NT2/D1 (cell line): Measurements from ENCODE around the gene PDZD11.

Experiments
- SUZ12 ChIP-seq: IDR thresholded peaks from 2 replicates; pipeline ENCODE4 v1.6.1; 2011; ENCODE audit not compliant: insufficient read length, insufficient read depth; ENCODE audit errors: extremely low read depth
- ZNF274 ChIP-seq: IDR thresholded peaks from 2 replicates; pipeline ENCODE4 v1.6.1; 2011; ENCODE audit warnings: mild to moderate bottlenecking, low read depth, low read length

- TF ChIP-seq SUZ12 (no peak), ZNF274 (no peak)
Measured at GRCh38 chrX:70254063-70254400, 35.7 kb downstream of the PDZD11 start.
